ENCODE results near the gene POLD1. TPM values are rescaled to one million over a fixed set of nuclear protein-coding genes. Genes with fewer than 3 reads are reported as not detected.
A peak's percentile ranks its signal among the peaks of the same experiment; 100 is the strongest.
"Not testable (repeated sequence)": the region's sequence is repeated elsewhere in the genome, so short reads cannot be mapped to it uniquely, and the experiment has no call there.

Gene POLD1
- total RNA-seq, 2 experiments from 2014 or later, result 158 to 215 TPM

GRCh38 chr19:50432221-50433028 lies 48.3 kb downstream of the POLD1 start, which contains the start of gene MYBPC2:
Gene MYBPC2, plus strand, starts transcription at chr19:50432892. Its CDS starts 62 bp downstream, at chr19:50432954.
- ATAC-seq (no peak), DNase-seq (no peak)
- CTCF ChIA-PET, result interaction anchor here (0.6 to 1.6 kb wide), 2 partner anchors 75 to 106 kb away, joined by 3 read pairs; no protein-coding TSS in a partner anchor
- peak within 1 kb of the TSS; percentile 78 for H3K4me3 Mint-ChIP-seq
- no peaks in the 10 kb centered on the region for H3K9me3 Mint-ChIP-seq (ENCODE audit: low read depth)
- H3K27me3 Mint-ChIP-seq, result peaks cover 24% of the 10 kb centered on the region
- peaks cover 9% of the 10 kb centered on the region for H3K4me1 Mint-ChIP-seq
- peak within 1 kb of the TSS; percentile 84 for H3K27ac Mint-ChIP-seq
- no peaks in the 10 kb centered on the region for H3K36me3 Mint-ChIP-seq

- Mint-ChIP-seq H3K4me3 (peak overlapping the region; percentile 32), H3K9me3 (ENCODE audit: low read depth) (no peaks in the 10 kb centered on the region), H3K27ac (no peak overlapping the region), H3K4me1 (peaks cover 9% of the 10 kb centered on the region), H3K27me3 (peaks cover 24% of the 10 kb centered on the region), H3K36me3 (no peaks in the 10 kb centered on the region)
- DNase-seq (no peak), ATAC-seq (no peak)
- CTCF ChIA-PET, result no interaction called here
Observed at GRCh38 chr19:50433201-50434180, 49.3 kb downstream of the POLD1 start.

GRCh38 chr19:50434525-50434924 lies 50.4 kb downstream of the POLD1 start:
- ATAC-seq (no peak), DNase-seq (no peak)
- H3K27ac Mint-ChIP-seq, result no peak overlapping the region
- H3K27me3 Mint-ChIP-seq, result peaks cover 24% of the 10 kb centered on the region
- CTCF ChIA-PET, result no interaction called here
- H3K9me3 Mint-ChIP-seq (ENCODE audit: low read depth), result no peaks in the 10 kb centered on the region
- H3K4me1 Mint-ChIP-seq, result peaks cover 9% of the 10 kb centered on the region
- H3K4me3 Mint-ChIP-seq, result no peak overlapping the region
- no peaks in the 10 kb centered on the region for H3K36me3 Mint-ChIP-seq

- Mint-ChIP-seq H3K9me3 (ENCODE audit: low read depth) (no peaks in the 10 kb centered on the region), H3K27ac (no peak overlapping the region), H3K36me3 (no peaks in the 10 kb centered on the region), H3K27me3 (peaks cover 26% of the 10 kb centered on the region), H3K4me3 (no peak overlapping the region), H3K4me1 (peaks cover 13% of the 10 kb centered on the region)
- CTCF ChIA-PET, result no interaction called here
- DNase-seq, result no peak
- ATAC-seq, result no peak
Observed at GRCh38 chr19:50435221-50435620, 51.1 kb downstream of the POLD1 start.

- peaks cover 13% of the 10 kb centered on the region for H3K4me1 Mint-ChIP-seq
Observed at GRCh38 chr19:50435627-50436026, 51.5 kb downstream of the POLD1 start.

GRCh38 chr19:50437862-50438449 lies 53.8 kb downstream of the POLD1 start:
- ATAC-seq, result no peak
- DNase-seq, result no peak
- peaks cover 10% of the 10 kb centered on the region for H3K27me3 Mint-ChIP-seq
- H3K27ac Mint-ChIP-seq, result no peak overlapping the region
- CTCF ChIA-PET, result no interaction called here
- H3K4me3 Mint-ChIP-seq, result no peak overlapping the region
- peaks cover 5% of the 10 kb centered on the region for H3K4me1 Mint-ChIP-seq
- H3K36me3 Mint-ChIP-seq, result no peaks in the 10 kb centered on the region
- H3K9me3 Mint-ChIP-seq (ENCODE audit: low read depth), result no peaks in the 10 kb centered on the region

More at GRCh38 chr19:50435627-50436026, 51.5 kb downstream of the POLD1 start:
- Mint-ChIP-seq H3K36me3 (no peaks in the 10 kb centered on the region), H3K9me3 (ENCODE audit: low read depth) (no peaks in the 10 kb centered on the region), H3K27ac (no peak overlapping the region), H3K4me3 (no peak overlapping the region), H3K27me3 (peaks cover 23% of the 10 kb centered on the region)
- no peak for ATAC-seq
- DNase-seq, result no peak
- CTCF ChIA-PET, result interaction anchor here (0.6 kb wide), 1 partner anchor 172 kb away, joined by 3 read pairs; no protein-coding TSS in a partner anchor

- H3K4me3 Mint-ChIP-seq, DNase-seq: not testable (repeated sequence)
Observed at GRCh38 chr19:50439130-50439529, 55.0 kb downstream of the POLD1 start.

GRCh38 chr19:50444059-50444458 lies 59.9 kb downstream of the POLD1 start:
- Mint-ChIP-seq H3K4me1 (peaks cover 5% of the 10 kb centered on the region), H3K36me3 (no peaks in the 10 kb centered on the region), H3K27me3 (peaks cover 5% of the 10 kb centered on the region), H3K4me3 (no peak overlapping the region), H3K9me3 (ENCODE audit: low read depth) (no peaks in the 10 kb centered on the region), H3K27ac (no peak overlapping the region)
- ATAC-seq (no peak), DNase-seq (no peak)
- CTCF ChIA-PET, result no interaction called here

More at GRCh38 chr19:50439130-50439529, 55.0 kb downstream of the POLD1 start:
- peak overlapping the region; percentile 44 for H3K27ac Mint-ChIP-seq
- ATAC-seq; H3K9me3 Mint-ChIP-seq (ENCODE audit: low read depth); H3K4me1 Mint-ChIP-seq; CTCF ChIA-PET; H3K27me3 Mint-ChIP-seq; H3K36me3 Mint-ChIP-seq: not testable (repeated sequence)

GRCh38 chr19:50447053-50447452 lies 62.9 kb downstream of the POLD1 start:
- peaks cover 5% of the 10 kb centered on the region for H3K27me3 Mint-ChIP-seq
- no peak overlapping the region for H3K27ac Mint-ChIP-seq
- H3K4me3 Mint-ChIP-seq, result no peak overlapping the region
- no peak for DNase-seq
- no peaks in the 10 kb centered on the region for H3K36me3 Mint-ChIP-seq
- no peaks in the 10 kb centered on the region for H3K4me1 Mint-ChIP-seq
- no peak for ATAC-seq
- H3K9me3 Mint-ChIP-seq (ENCODE audit: low read depth), result no peaks in the 10 kb centered on the region
- CTCF ChIA-PET, result no interaction called here

GRCh38 chr19:50447750-50448149 lies 63.6 kb downstream of the POLD1 start:
- no peak overlapping the region for H3K27ac Mint-ChIP-seq
- ATAC-seq (no peak), DNase-seq (no peak)
- CTCF ChIA-PET, result no interaction called here
- peaks cover 5% of the 10 kb centered on the region for H3K27me3 Mint-ChIP-seq
- no peaks in the 10 kb centered on the region for H3K9me3 Mint-ChIP-seq (ENCODE audit: low read depth)
- no peak overlapping the region for H3K4me3 Mint-ChIP-seq
- no peaks in the 10 kb centered on the region for H3K4me1 Mint-ChIP-seq
- no peaks in the 10 kb centered on the region for H3K36me3 Mint-ChIP-seq

- ATAC-seq, result no peak
- H3K27ac Mint-ChIP-seq, result no peak overlapping the region
- H3K36me3 Mint-ChIP-seq, result no peaks in the 10 kb centered on the region
- no peaks in the 10 kb centered on the region for H3K4me1 Mint-ChIP-seq
- CTCF ChIA-PET, result no interaction called here
- no peak overlapping the region for H3K4me3 Mint-ChIP-seq
- H3K27me3 Mint-ChIP-seq, result peaks cover 5% of the 10 kb centered on the region
- no peak for DNase-seq
- no peaks in the 10 kb centered on the region for H3K9me3 Mint-ChIP-seq (ENCODE audit: low read depth)
Observed at GRCh38 chr19:50449236-50449899, 65.2 kb downstream of the POLD1 start.

- Mint-ChIP-seq H3K4me3 (no peak overlapping the region), H3K9me3 (ENCODE audit: low read depth) (no peaks in the 10 kb centered on the region), H3K27me3 (peaks cover 5% of the 10 kb centered on the region), H3K4me1 (no peaks in the 10 kb centered on the region), H3K27ac (no peak overlapping the region), H3K36me3 (no peaks in the 10 kb centered on the region)
- no peak for ATAC-seq
- DNase-seq, result no peak
- CTCF ChIA-PET, result no interaction called here
Observed at GRCh38 chr19:50450369-50451222, 66.4 kb downstream of the POLD1 start.
